Nephron (organoid): ENCODE data around the gene PEF1.
A peak's percentile ranks its signal among the peaks of the same experiment; 100 is the strongest.

Experiments used
- H3K27ac Mint-ChIP-seq, 3 experiments: 2 replicates each; pipeline ENCODE4 v1.8.0; 2020; ENCODE audit warnings: mixed read lengths in 3 of 3, mild to moderate bottlenecking in 2 of 3, moderate library complexity in 1 of 3
- H3K27me3 Mint-ChIP-seq: 2 replicates; pipeline ENCODE4 v1.8.0; 2021; ENCODE audit warnings: low read depth, mild to moderate bottlenecking, moderate library complexity, mixed read lengths
- H3K36me3 Mint-ChIP-seq: 2 replicates; pipeline ENCODE4 v1.8.0; 2020; ENCODE audit warnings: low read depth, mixed read lengths
- H3K4me1 Mint-ChIP-seq: 2 replicates; pipeline ENCODE4 v1.8.0; 2020; ENCODE audit warnings: mixed read lengths
- H3K4me3 Mint-ChIP-seq, 3 experiments: 2 replicates each; pipeline ENCODE4 v1.8.0; 2020; ENCODE audit warnings: mild to moderate bottlenecking in 3 of 3, mixed read lengths in 3 of 3, moderate library complexity in 2 of 3
- H3K9me3 Mint-ChIP-seq: 2 replicates; pipeline ENCODE4 v1.8.0; 2020; ENCODE audit warnings: mixed read lengths
- CTCF ChIP-seq, 3 experiments: fragments of 200-600 bp; sonication (generic); IDR thresholded peaks; one replicate each; pipeline ENCODE4 v1.5.0; 2021; ENCODE audit warnings: antibody characterized with exemption in 3 of 3; ENCODE audit not compliant: unreplicated experiment in 3 of 3

The PEF1 gene

GRCh38 chr1:31644560-31645273 is at the start of gene PEF1:
PEF1 (minus strand) TSS chr1:31644876; CDS start chr1:31644864, 12 bp downstream.
- Mint-ChIP-seq H3K36me3 (no peaks in the 10 kb centered on the region), H3K4me1 (peaks cover 32% of the 10 kb centered on the region), H3K4me3 (peak within 1 kb of the TSS; percentile 94 to 95 (median 94)), H3K9me3 (no peaks in the 10 kb centered on the region), H3K27me3 (no peaks in the 10 kb centered on the region), H3K27ac (peak within 1 kb of the TSS; percentile 99 to 100 (median 100))
- no peak for TF ChIP-seq CTCF (IDR thresholded peaks at IDR 0.05; ENCODE audit: unreplicated experiment in 3 of 3)

GRCh38 chr1:31693231-31693630 is 48.6 kb upstream of the PEF1 start:
- TF ChIP-seq CTCF (IDR thresholded peaks at IDR 0.05; ENCODE audit: unreplicated experiment in 3 of 3) = no peak
- Mint-ChIP-seq H3K9me3 (no peaks in the 10 kb centered on the region), H3K27me3 (no peaks in the 10 kb centered on the region), H3K27ac (peak overlapping the region in 2 of 3 experiments; percentile 91 to 93), H3K36me3 (peaks cover 8% of the 10 kb centered on the region), H3K4me1 (peaks cover 55% of the 10 kb centered on the region), H3K4me3 (peak overlapping the region in 1 of 3 experiments; percentile 51)

- Mint-ChIP-seq H3K9me3 (no peaks in the 10 kb centered on the region), H3K4me3 (peak overlapping the region in 2 of 3 experiments; percentile 48 to 75), H3K36me3 (no peaks in the 10 kb centered on the region), H3K27me3 (no peaks in the 10 kb centered on the region), H3K4me1 (peaks cover 50% of the 10 kb centered on the region), H3K27ac (peak overlapping the region in 2 of 3 experiments; percentile 63 to 91)
- no peak for TF ChIP-seq CTCF (IDR thresholded peaks at IDR 0.05; ENCODE audit: unreplicated experiment in 3 of 3)
Measured at GRCh38 chr1:31691951-31692350, 47.3 kb upstream of the PEF1 start.

GRCh38 chr1:31691446-31691845 is 46.8 kb upstream of the PEF1 start:
- Mint-ChIP-seq H3K9me3 (no peaks in the 10 kb centered on the region), H3K36me3 (no peaks in the 10 kb centered on the region), H3K4me1 (peaks cover 55% of the 10 kb centered on the region), H3K27ac (no peak overlapping the region), H3K27me3 (no peaks in the 10 kb centered on the region), H3K4me3 (no peak overlapping the region)
- no peak for TF ChIP-seq CTCF (IDR thresholded peaks at IDR 0.05; ENCODE audit: unreplicated experiment in 3 of 3)

GRCh38 chr1:31690921-31691320 is 46.2 kb upstream of the PEF1 start:
- H3K4me3 Mint-ChIP-seq = no peak overlapping the region
- peaks cover 57% of the 10 kb centered on the region for H3K4me1 Mint-ChIP-seq
- no peaks in the 10 kb centered on the region for H3K27me3 Mint-ChIP-seq
- H3K27ac Mint-ChIP-seq = no peak overlapping the region
- no peaks in the 10 kb centered on the region for H3K9me3 Mint-ChIP-seq
- TF ChIP-seq CTCF (IDR thresholded peaks at IDR 0.05; ENCODE audit: unreplicated experiment in 3 of 3) = no peak
- H3K36me3 Mint-ChIP-seq = no peaks in the 10 kb centered on the region

GRCh38 chr1:31689854-31690253 is 45.2 kb upstream of the PEF1 start:
- Mint-ChIP-seq H3K4me1 (peaks cover 54% of the 10 kb centered on the region), H3K27me3 (peaks cover 2% of the 10 kb centered on the region), H3K36me3 (no peaks in the 10 kb centered on the region), H3K9me3 (no peaks in the 10 kb centered on the region), H3K27ac (peak overlapping the region in 2 of 3 experiments; percentile 74 to 77), H3K4me3 (no peak overlapping the region)
- TF ChIP-seq CTCF (IDR thresholded peaks at IDR 0.05; ENCODE audit: unreplicated experiment in 3 of 3) = no peak
